K562 (cell line): ENCODE results near the gene RERE. TPM values are rescaled to one million over a fixed set of nuclear protein-coding genes. Genes with fewer than 3 reads are reported as not detected.

ENCODE experiments used
- GTF2A2 ChIP-seq: IDR thresholded peaks from 2 replicates; pipeline ENCODE4 v1.6.1; 2016; ENCODE audit warnings: mild to moderate bottlenecking, missing genetic modification characterization, missing compliant biosample characterization
- JUN ChIP-seq, 2 experiments: sonication (generic) in 1 of 2; formaldehyde crosslinking in 1 of 2; IDR thresholded peaks; 2 replicates each; pipeline versions ENCODE4 v1.6.1 to v1.8.0; 2012 to 2022; ENCODE audit warnings: borderline replicate concordance in 2 of 2, mild to moderate bottlenecking in 2 of 2, improper control_type of control experiment in 1 of 2, low read depth in 1 of 2, low read length in 1 of 2, missing genetic modification reagents in 1 of 2
- NFE2L1 ChIP-seq: fragments of 450-650 bp; IDR thresholded peaks from 2 replicates; pipeline ENCODE4 v1.6.1; 2016; ENCODE audit warnings: missing genetic modification characterization, low read depth, mild to moderate bottlenecking, missing compliant biosample characterization, moderate library complexity, borderline replicate concordance
- NR2C1 ChIP-seq, 2 experiments: fragments of 450-650 bp; IDR thresholded peaks; 2 replicates each; pipeline ENCODE4 v1.6.1; 2017; ENCODE audit warnings: mild to moderate bottlenecking in 2 of 2, antibody characterized with exemption in 1 of 2, inconsistent platforms in 1 of 2, missing compliant biosample characterization in 1 of 2, missing genetic modification characterization in 1 of 2
- PHF21A ChIP-seq: fragments of 450-650 bp; IDR thresholded peaks from 2 replicates; pipeline ENCODE4 v1.6.1; 2017; ENCODE audit warnings: low read depth, borderline replicate concordance
- SAFB2 ChIP-seq: fragments of 200-400 bp; formaldehyde crosslinking; IDR thresholded peaks from 2 replicates; pipeline ENCODE4 v1.6.1; 2018; ENCODE audit warnings: borderline replicate concordance, low read length, low read depth, moderate library complexity; ENCODE audit not compliant: severe bottlenecking
- SETDB1 ChIP-seq: IDR thresholded peaks from one replicate; pipeline ENCODE4 v1.6.1; 2012; ENCODE audit warnings: low read length, control low read depth, inconsistent platforms
- SIN3A ChIP-seq, 2 experiments: fragments of 150-350 bp in 1 of 2; IDR thresholded peaks; 2 replicates each; pipeline ENCODE4 v1.6.1; 2011 to 2016; ENCODE audit warnings: borderline replicate concordance in 2 of 2, low read depth in 2 of 2, low read length in 2 of 2, mild to moderate bottlenecking in 2 of 2, moderate library complexity in 2 of 2; ENCODE audit not compliant: control insufficient read depth in 1 of 2
- SMARCC2 ChIP-seq: fragments of 450-650 bp; IDR thresholded peaks from 2 replicates; pipeline ENCODE4 v1.6.1; 2017; ENCODE audit warnings: antibody characterized with exemption, moderate library complexity, mild to moderate bottlenecking, low read depth
- polyA plus RNA-seq, 8 experiments: library from polyadenylated mRNA; depleted of rRNA in 4 of 8; stranded (reverse) in 5 of 8; unstranded in 3 of 8; fragments of >200 nt; fragmentation: Nextera tagmentation in 2 of 8; fragmentation: Illumina TruSeq in 1 of 8; extraction: Ambion mirVana in 2 of 8; extraction: Trizol in 1 of 8; gene quantifications; 2 replicates each; pipeline versions ENCODE4 v1.2.1 to v1.2.3, GENCODE V29; 2011 to 2014; ENCODE audit warnings: inconsistent platforms in 1 of 8, missing spikeins in 1 of 8
- total RNA-seq, 7 experiments: library from RNA; depleted of rRNA in 6 of 7; stranded (reverse); fragments of >200 nt in 6 of 7; fragmentation: Illumina TruSeq in 2 of 7; extraction: Trizol in 2 of 7; gene quantifications; 2 replicates each; pipeline versions ENCODE4 v1.2.1 to v1.2.3, GENCODE V29; 2011 to 2021; ENCODE audit warnings: low replicate concordance in 1 of 7
- TF ChIP-seq, protein P1 (sequence below): fragments of 450-650 bp; IDR thresholded peaks from 2 replicates; pipeline ENCODE4 v1.6.1; 2016; ENCODE audit warnings: low read depth, mild to moderate bottlenecking, moderate library complexity
- TF ChIP-seq, protein P2 (sequence below): fragments of 450-650 bp; IDR thresholded peaks from 2 replicates; pipeline ENCODE4 v1.6.1; 2018; ENCODE audit not compliant: partially characterized antibody

Gene RERE
- total and polyA plus RNA-seq, 9 of the 15 experiments (the other 6 are each of a cell fraction or from before 2014, with no cell fraction given), result 3.0 to 51.5 (median 13.4) TPM

DNA sequence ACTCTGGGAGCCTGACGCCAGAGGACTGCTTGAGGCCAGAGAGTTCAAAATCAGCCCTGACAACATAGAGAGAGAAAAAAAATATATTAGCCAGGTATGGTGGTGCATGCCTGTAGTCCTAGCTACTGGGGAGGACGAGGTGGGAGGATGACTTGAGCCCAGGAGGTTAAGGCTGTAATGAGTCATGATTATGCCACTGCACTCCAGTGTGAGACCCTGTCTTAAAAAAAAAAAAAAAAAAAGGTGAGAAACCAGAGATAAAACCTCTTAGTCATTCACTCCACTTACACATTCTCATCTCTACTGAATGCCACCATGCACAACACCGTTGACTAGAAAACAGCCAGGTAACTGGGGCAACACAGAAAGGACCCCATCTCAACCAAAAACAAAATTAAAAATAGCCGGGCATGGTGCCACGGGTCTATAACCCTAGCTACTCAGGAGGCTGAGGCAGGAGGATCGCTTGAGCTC lies 321.5 kb downstream of the RERE start (continued):
- TF ChIP-seq, protein P1, sequence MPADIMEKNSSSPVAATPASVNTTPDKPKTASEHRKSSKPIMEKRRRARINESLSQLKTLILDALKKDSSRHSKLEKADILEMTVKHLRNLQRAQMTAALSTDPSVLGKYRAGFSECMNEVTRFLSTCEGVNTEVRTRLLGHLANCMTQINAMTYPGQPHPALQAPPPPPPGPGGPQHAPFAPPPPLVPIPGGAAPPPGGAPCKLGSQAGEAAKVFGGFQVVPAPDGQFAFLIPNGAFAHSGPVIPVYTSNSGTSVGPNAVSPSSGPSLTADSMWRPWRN, result no peak
- TF ChIP-seq SMARCC2 (0 out of 2 replicates have a peak, but pooled peaks have one; percentile 33), PHF21A (no peak), NFE2L1 (tag) (no peak), SETDB1 (no peak), NR2C1 (IDR thresholded peaks at IDR 0.05) (no peak), NR2C1 (tag; IDR thresholded peaks at IDR 0.05) (no peak), SIN3A (IDR thresholded peaks at IDR 0.05; ENCODE audit: borderline replicate concordance in 2 of 2, control insufficient read depth in 1 of 2, low read depth in 2 of 2, low read length in 2 of 2) (no peak), SAFB2 (no peak), GTF2A2 (tag) (no peak), JUN (IDR thresholded peaks at IDR 0.05; ENCODE audit: borderline replicate concordance, low read depth, low read length) (peak; percentile 81; the same call in 1 of the 2 replicates), JUN (CRISPR knock-in tag; IDR thresholded peaks at IDR 0.05; ENCODE audit: borderline replicate concordance) (no peak)
- TF ChIP-seq, protein P2, sequence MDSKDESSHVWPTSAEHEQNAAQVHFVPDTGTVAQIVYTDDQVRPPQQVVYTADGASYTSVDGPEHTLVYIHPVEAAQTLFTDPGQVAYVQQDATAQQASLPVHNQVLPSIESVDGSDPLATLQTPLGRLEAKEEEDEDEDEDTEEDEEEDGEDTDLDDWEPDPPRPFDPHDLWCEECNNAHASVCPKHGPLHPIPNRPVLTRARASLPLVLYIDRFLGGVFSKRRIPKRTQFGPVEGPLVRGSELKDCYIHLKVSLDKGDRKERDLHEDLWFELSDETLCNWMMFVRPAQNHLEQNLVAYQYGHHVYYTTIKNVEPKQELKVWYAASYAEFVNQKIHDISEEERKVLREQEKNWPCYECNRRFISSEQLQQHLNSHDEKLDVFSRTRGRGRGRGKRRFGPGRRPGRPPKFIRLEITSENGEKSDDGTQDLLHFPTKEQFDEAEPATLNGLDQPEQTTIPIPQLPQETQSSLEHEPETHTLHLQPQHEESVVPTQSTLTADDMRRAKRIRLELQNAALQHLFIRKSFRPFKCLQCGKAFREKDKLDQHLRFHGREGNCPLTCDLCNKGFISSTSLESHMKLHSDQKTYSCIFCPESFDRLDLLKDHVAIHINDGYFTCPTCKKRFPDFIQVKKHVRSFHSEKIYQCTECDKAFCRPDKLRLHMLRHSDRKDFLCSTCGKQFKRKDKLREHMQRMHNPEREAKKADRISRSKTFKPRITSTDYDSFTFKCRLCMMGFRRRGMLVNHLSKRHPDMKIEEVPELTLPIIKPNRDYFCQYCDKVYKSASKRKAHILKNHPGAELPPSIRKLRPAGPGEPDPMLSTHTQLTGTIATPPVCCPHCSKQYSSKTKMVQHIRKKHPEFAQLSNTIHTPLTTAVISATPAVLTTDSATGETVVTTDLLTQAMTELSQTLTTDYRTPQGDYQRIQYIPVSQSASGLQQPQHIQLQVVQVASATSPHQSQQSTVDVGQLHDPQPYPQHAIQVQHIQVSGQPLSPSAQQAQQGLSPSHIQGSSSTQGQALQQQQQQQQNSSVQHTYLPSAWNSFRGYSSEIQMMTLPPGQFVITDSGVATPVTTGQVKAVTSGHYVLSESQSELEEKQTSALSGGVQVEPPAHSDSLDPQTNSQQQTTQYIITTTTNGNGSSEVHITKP, result no peak
- TF ChIP-seq, all 486 proteins: peak for 21
